BE2C (cell line): Measurements from ENCODE around the gene GATA6.
"Not testable (repeated sequence)": the region's sequence is repeated elsewhere in the genome, so short reads cannot be mapped to it uniquely, and the experiment has no call there.

Experiments used
- DNase-seq: peaks from one replicate; pipeline ENCODE4 v3.0.0-alpha.2; 2020
- H3K27me3 ChIP-seq: fragments of 250-450 bp; sonication (Bioruptor Pico); 2 replicates; pipeline ENCODE4 v1.5.1; 2020; ENCODE audit warnings: mild to moderate bottlenecking
- H3K36me3 ChIP-seq: fragments of 250-450 bp; sonication (Bioruptor Pico); 2 replicates; pipeline ENCODE4 v1.5.1; 2020; ENCODE audit warnings: mild to moderate bottlenecking
- H3K4me1 ChIP-seq: fragments of 250-450 bp; sonication (Bioruptor Pico); 2 replicates; pipeline ENCODE4 v1.5.1; 2020
- H3K4me3 ChIP-seq: 2 replicates; pipeline ENCODE4 v1.5.1; 2011; ENCODE audit warnings: low read depth, low read length
- H3K9me3 ChIP-seq: fragments of 250-450 bp; sonication (Bioruptor Pico); 2 replicates; pipeline ENCODE4 v1.5.1; 2020
- TF ChIP-seq, protein P1 (sequence below): IDR thresholded peaks from 2 replicates; pipeline ENCODE4 v1.5.1; 2012; ENCODE audit warnings: mild to moderate bottlenecking, low read depth, low read length

The GATA6 gene

DNA sequence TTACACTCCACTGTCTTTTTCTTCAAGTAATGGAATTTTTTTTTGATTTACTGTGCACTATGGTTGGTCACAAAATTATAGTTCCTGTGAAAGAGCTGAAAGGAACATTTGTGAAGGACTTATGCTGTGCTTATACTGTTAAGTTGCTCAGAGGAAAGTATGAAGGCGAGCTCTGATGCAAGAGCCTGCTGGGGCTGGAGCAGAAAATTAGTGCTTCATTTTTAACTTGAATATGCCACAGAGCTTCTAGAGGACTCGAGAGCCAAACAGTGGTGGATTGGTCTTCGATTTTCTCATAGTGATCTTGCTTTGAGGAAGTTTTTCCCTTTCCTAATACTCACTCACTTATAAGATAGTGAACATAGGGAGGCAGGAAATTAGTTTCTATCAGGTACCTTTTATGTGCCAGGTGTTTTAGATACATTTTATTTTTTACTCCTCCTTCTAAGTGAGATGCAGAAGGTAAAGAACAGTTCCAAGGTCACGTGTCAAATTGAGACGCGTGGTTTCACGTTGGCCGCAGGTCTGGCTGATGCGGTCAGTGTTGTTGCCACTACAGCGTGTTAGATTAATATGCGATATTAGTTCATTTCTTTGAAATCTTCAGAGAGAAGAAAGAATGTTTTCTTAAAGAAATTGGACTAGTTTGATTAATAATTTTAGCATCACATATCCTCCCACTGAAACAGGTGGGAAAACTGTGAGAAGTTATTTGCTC lies 20.2 kb downstream of the GATA6 start:
- Histone ChIP-seq H3K4me1 (peaks cover 3% of the 10 kb centered on the region), H3K9me3 (no peaks in the 10 kb centered on the region), H3K4me3 (no peak overlapping the region), H3K27me3 (no peaks in the 10 kb centered on the region), H3K36me3 (no peaks in the 10 kb centered on the region)
- TF ChIP-seq, protein P1, sequence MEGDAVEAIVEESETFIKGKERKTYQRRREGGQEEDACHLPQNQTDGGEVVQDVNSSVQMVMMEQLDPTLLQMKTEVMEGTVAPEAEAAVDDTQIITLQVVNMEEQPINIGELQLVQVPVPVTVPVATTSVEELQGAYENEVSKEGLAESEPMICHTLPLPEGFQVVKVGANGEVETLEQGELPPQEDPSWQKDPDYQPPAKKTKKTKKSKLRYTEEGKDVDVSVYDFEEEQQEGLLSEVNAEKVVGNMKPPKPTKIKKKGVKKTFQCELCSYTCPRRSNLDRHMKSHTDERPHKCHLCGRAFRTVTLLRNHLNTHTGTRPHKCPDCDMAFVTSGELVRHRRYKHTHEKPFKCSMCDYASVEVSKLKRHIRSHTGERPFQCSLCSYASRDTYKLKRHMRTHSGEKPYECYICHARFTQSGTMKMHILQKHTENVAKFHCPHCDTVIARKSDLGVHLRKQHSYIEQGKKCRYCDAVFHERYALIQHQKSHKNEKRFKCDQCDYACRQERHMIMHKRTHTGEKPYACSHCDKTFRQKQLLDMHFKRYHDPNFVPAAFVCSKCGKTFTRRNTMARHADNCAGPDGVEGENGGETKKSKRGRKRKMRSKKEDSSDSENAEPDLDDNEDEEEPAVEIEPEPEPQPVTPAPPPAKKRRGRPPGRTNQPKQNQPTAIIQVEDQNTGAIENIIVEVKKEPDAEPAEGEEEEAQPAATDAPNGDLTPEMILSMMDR, result no peak
- DNase-seq, result no peak

DNA sequence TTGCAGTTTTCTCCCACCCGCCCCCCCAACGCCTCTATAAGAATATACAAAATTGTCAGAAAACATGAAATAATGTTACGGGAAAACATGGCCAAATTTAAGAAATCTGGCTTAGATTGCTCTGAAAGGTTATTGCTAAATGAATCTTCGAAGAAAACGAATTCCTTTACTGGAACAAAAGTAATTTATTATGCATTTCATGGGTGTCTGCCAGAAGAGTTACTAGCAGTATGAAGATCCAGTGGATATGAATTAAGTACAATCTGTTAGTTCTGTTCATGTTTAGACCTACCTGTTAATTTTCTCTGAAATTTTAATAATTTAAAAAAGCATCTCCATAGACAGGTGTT lies 21.9 kb downstream of the GATA6 start:
- no peak for DNase-seq
- H3K4me3 ChIP-seq, result no peak overlapping the region
- H3K36me3 ChIP-seq, result no peaks in the 10 kb centered on the region
- TF ChIP-seq, protein P1, result no peak
- H3K27me3 ChIP-seq, result no peaks in the 10 kb centered on the region
- H3K9me3 ChIP-seq, result no peaks in the 10 kb centered on the region
- H3K4me1 ChIP-seq, result no peaks in the 10 kb centered on the region

DNA sequence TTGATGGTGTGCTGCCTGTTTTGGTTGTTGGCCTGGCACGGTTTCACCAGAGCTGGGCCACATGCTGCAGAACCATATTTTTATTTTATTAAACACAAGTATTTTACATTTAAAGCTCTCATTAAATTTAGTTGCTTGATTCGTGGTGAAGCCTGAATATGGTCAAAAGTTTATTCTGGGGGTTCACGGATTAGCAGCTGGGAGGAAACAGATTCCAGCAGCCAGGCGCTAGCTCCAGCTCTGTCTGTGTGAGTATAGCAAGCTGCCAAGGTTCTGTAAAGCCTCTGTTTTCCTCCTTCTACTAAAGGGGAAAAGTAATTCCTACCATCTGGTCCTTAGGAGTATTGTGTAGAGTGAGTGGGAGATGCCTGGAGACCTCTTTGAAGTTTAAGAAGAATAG lies 22.5 kb downstream of the GATA6 start:
- Histone ChIP-seq H3K9me3 (no peaks in the 10 kb centered on the region), H3K27me3 (no peaks in the 10 kb centered on the region), H3K4me3 (no peak overlapping the region), H3K4me1 (no peaks in the 10 kb centered on the region), H3K36me3 (no peaks in the 10 kb centered on the region)
- TF ChIP-seq, protein P1, result no peak
- DNase-seq, result no peak

DNA sequence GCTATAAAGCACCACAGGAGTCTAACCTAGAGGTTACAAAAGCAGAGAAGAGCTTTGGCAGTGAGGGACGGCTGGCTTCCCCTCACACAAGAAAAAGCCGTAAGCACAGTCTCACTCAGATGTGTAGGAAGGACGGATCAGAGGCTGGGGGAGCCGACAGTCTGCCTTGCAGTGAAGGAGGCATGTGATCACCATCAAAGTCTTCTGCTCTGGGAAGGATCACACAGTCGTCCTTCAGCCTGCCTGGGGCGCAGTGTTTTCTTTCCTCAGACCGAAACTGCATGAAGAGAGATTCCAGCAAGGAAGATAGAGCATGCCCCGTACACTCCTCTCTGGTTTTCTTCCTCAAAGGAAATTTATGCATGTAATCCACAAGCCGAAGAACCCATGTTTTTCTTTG lies 24.1 kb downstream of the GATA6 start:
- no peaks in the 10 kb centered on the region for H3K36me3 ChIP-seq
- no peak overlapping the region for H3K4me3 ChIP-seq
- no peak for DNase-seq
- H3K27me3 ChIP-seq, result no peaks in the 10 kb centered on the region
- H3K4me1 ChIP-seq, result no peaks in the 10 kb centered on the region
- TF ChIP-seq, protein P1, result no peak
- H3K9me3 ChIP-seq, result no peaks in the 10 kb centered on the region

DNA sequence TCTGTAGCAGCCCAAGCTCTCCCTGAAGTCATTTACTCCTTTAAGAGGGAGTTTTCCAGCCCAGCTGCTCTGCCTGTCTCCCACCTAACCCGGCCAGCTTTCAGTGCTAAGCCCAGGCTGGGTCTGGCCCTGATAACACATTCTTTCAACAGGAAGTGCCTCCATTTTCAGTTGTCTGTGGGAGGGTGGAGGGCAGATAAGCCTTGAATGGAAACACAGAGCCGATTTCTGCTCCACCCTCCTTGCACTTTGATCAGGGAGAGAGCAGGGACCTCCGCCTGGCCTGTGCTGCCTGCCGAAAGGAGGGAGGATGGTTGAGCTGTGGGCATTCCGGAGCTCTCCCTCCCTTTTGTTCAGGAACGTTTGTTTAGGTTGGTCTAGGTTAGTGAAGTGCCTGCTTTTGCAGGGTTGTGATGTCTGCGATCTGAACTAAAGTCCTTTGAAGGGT lies 24.8 kb downstream of the GATA6 start:
- H3K9me3 ChIP-seq, result no peaks in the 10 kb centered on the region
- H3K4me3 ChIP-seq, result no peak overlapping the region
- TF ChIP-seq, protein P1, result no peak
- H3K27me3 ChIP-seq, result no peaks in the 10 kb centered on the region
- H3K4me1 ChIP-seq, result no peaks in the 10 kb centered on the region
- peak; percentile 18 for DNase-seq
- H3K36me3 ChIP-seq, result no peaks in the 10 kb centered on the region

DNA sequence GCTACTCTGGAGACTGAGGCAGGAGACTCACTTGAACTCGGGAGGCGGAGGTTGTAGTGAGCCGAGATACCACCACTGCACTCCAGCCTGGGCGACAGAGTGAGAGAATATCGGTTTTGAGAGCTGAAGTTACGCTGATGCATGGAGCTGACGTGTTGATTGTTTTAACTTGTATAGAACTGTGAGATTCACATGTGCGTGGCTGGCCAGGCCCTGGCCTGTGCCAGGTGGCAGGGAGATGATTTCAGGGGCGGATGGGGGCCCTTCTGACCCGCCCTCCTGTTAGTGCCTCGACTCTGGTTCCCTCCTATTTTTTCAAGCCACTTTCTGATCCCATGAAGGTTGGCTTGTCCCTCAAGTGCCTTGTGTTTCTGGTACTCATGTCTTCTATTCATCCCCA lies 25.7 kb downstream of the GATA6 start:
- no peaks in the 10 kb centered on the region for H3K4me1 ChIP-seq
- no peaks in the 10 kb centered on the region for H3K36me3 ChIP-seq
- TF ChIP-seq, protein P1, result no peak
- no peak overlapping the region for H3K4me3 ChIP-seq
- H3K27me3 ChIP-seq, result no peaks in the 10 kb centered on the region
- no peak for DNase-seq
- no peaks in the 10 kb centered on the region for H3K9me3 ChIP-seq

DNA sequence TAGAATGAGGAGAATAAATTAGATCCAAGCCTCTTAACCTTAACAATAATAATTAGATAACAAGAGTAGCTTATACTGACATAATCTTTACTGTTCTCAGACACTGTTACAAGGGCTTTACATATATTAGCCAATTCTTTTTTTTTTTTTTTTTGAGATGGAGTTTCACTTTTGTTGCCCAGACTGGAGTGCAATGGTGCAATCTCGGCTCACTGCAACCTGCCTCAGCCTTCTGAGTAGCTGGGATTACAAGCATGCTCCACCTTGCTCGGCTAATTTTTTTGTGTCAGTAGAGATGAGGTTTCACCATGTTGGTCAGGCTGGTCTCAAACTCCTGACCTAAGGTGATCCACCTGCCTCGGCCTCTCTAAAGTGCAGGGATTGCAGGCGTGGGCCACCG lies 27.6 kb downstream of the GATA6 start:
- DNase-seq, H3K27me3 ChIP-seq, H3K4me1 ChIP-seq, H3K4me3 ChIP-seq, H3K9me3 ChIP-seq, H3K36me3 ChIP-seq: not testable (repeated sequence)
